Common myeloid progenitor, CD34-positive (primary cell): Measurements from ENCODE around the gene SEL1L.

Source experiments
- CTCF ChIA-PET: fragments of 350-600 bp; sonication (Branson Sonifier 250); formaldehyde crosslinking; loops from one replicate; lab custom pipeline; 2021; ENCODE audit warnings: antibody characterized with exemption; lab: Charles Lee
- POLR2A ChIA-PET: fragments of 350-600 bp; sonication (Branson Sonifier 250); formaldehyde crosslinking; loops from one replicate; lab custom pipeline; 2021; ENCODE audit warnings: antibody characterized with exemption; lab: Charles Lee
- DNase-seq, 3 donors: peaks; one replicate each; pipeline versions ENCODE4 v3.0.0 to v3.0.0-alpha.2; 2013
- H3K27ac ChIP-seq, 2 experiments: 1 replicate in 1 of 2; 2 replicates in 1 of 2; pipeline ENCODE4 v1.7.0; 2013; ENCODE audit warnings: inconsistent platforms in 2 of 2, low read length in 2 of 2, mild to moderate bottlenecking in 2 of 2, low read depth in 1 of 2, moderate library complexity in 1 of 2; ENCODE audit not compliant: severe bottlenecking in 2 of 2, insufficient read depth in 1 of 2, poor library complexity in 1 of 2
- H3K27me3 ChIP-seq, 5 experiments: replicated peaks in 2 of 5; 1 replicate in 3 of 5; 2 replicates in 2 of 5; pipeline versions ENCODE4 v1.6.1 to v1.7.0; 2013; ENCODE audit warnings: low read length in 4 of 5, mild to moderate bottlenecking in 2 of 5, moderate library complexity in 2 of 5, inconsistent platforms in 1 of 5; ENCODE audit not compliant: insufficient read depth in 5 of 5, control insufficient read depth in 4 of 5
- H3K36me3 ChIP-seq, 4 experiments: 1 replicate in 2 of 4; 2 replicates in 2 of 4; pipeline versions ENCODE4 v1.6.1 to v1.7.0; 2013; ENCODE audit warnings: low read length in 3 of 4, control low read depth in 1 of 4, mild to moderate bottlenecking in 1 of 4; ENCODE audit not compliant: control insufficient read depth in 4 of 4, insufficient read depth in 4 of 4
- H3K4me1 ChIP-seq, 4 experiments: 1 replicate in 3 of 4; 2 replicates in 1 of 4; pipeline versions ENCODE4 v1.6.1 to v1.7.1; 2013; ENCODE audit warnings: low read length in 3 of 4, mild to moderate bottlenecking in 3 of 4, control low read depth in 1 of 4, inconsistent platforms in 1 of 4, moderate library complexity in 1 of 4; ENCODE audit not compliant: control insufficient read depth in 4 of 4, insufficient read depth in 4 of 4; ENCODE audit errors: control extremely low read depth in 1 of 4
- H3K4me3 ChIP-seq, 7 experiments: 1 replicate in 4 of 7; 2 replicates in 3 of 7; pipeline versions ENCODE4 v1.5.1 to v1.7.0; 2013; ENCODE audit warnings: mild to moderate bottlenecking in 7 of 7, low read length in 6 of 7, moderate library complexity in 6 of 7, inconsistent platforms in 2 of 7, low read depth in 2 of 7, control low read depth in 1 of 7; ENCODE audit not compliant: insufficient read depth in 4 of 7, control insufficient read depth in 1 of 7; ENCODE audit errors: extremely low read depth in 1 of 7
- H3K9me3 ChIP-seq, 5 experiments: 1 replicate in 4 of 5; 2 replicates in 1 of 5; pipeline versions ENCODE4 v1.6.1 to v1.7.1; 2013; ENCODE audit warnings: low read length in 4 of 5, mild to moderate bottlenecking in 2 of 5, inconsistent platforms in 1 of 5, low read depth in 1 of 5, moderate library complexity in 1 of 5; ENCODE audit not compliant: control insufficient read depth in 4 of 5, insufficient read depth in 2 of 5; ENCODE audit errors: control extremely low read depth in 1 of 5
- WGBS: methylation state at CpG from one replicate; pipeline ENCODE4 v1.1.5; 2013; ENCODE audit not compliant: insufficient coverage; 5-methylcytosine and 5-hydroxymethylcytosine counted together

The SEL1L gene

DNA sequence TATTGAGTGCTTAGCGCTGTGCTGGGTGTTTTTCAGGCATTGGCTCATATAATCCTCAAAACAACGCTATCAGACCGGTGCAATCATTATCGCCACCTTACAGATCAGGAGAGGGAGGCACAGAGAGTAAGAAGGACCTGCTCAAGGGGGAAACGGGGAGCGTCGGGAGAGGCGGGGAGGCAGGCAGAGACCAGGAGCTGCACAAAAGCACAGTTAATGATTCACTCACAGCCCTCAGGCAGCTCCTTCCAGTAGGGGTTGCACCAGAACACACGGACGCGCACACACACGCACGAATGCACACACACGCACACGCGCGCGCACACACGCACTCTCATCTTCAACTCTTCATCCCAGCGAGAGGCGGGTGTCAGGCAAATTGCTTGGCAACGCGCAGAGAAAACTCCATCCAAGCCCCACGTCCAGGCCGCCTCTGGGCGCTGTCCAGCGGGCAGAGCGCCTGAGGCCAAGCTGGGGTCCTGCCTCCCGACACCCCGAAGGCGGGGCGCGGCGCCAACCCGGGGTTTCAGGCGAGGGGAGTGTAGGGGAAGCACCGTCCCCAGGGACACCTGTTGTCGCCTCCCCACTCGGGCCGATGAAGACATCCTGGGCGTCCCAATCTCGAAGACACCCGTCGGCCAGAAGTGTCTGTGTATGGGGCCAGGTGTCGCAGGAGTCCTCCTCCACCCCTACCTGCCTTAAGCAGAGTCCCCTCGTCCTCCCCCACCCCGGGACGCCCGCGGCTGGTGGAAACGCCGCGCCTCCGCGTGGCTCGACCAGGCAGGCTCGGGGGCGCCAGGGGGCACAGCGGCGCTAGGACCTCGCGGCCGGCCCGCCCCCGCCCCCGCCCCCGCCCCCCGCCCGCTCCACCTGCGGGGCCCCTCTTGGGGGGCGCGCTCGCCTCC, 98.0 kb downstream of the SEL1L start:
- H3K9me3 ChIP-seq, result no peaks in the 10 kb centered on the region
- WGBS, result under 1% methylated on average over 53 of the region's 73 CpGs
- no peaks in the 10 kb centered on the region for H3K27me3 ChIP-seq
- ChIA-PET CTCF (interaction anchor here (0.7 to 1.7 kb wide), 12 partner anchors 10 to 167 kb away, joined by 3 to 11 read pairs (median 4); no protein-coding TSS in a partner anchor), POLR2A (interaction anchor here (0.7 to 1.0 kb wide), 2 partner anchors 20 to 132 kb away, joined by 3 read pairs; no protein-coding TSS in a partner anchor)
- peak overlapping the region; percentile 69 to 90 (median 78) for H3K4me3 ChIP-seq
- no peaks in the 10 kb centered on the region for H3K36me3 ChIP-seq
- H3K4me1 ChIP-seq, result peaks cover 11 to 53% (median 26%) of the 10 kb centered on the region in 4 experiments
- no peak overlapping the region for H3K27ac ChIP-seq
- DNase-seq, result peak; percentile 52 to 82 (median 69)

DNA sequence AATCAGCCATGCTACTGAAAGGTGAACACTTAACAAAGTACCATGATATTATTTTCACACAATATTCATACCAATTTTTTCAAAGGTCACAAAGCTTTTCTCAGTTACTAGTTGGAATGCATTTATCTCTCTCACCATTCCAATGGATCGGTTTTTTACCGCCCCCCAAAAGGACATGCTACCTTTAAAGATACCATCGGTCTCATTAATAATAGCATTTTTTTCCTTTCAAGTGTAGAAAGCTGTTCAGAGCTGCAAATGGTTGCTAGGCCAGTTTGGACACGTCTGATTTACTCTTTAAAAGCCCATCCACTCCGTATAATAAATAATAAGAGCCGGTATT, 98.6 kb downstream of the SEL1L start:
- POLR2A ChIA-PET, result interaction anchor here (0.7 to 1.0 kb wide), 2 partner anchors 19 to 132 kb away, joined by 3 read pairs; no protein-coding TSS in a partner anchor
- Histone ChIP-seq H3K9me3 (no peaks in the 10 kb centered on the region), H3K27me3 (no peaks in the 10 kb centered on the region), H3K27ac (no peak overlapping the region), H3K36me3 (no peaks in the 10 kb centered on the region), H3K4me1 (peaks cover 11 to 54% (median 28%) of the 10 kb centered on the region in 4 experiments), H3K4me3 (peak overlapping the region in 6 of 7 experiments; percentile 69 to 90 (median 82))
- no peak for DNase-seq
- 50% methylated on average over 3 of the region's 6 CpGs for WGBS
- CTCF ChIA-PET, result interaction anchor here (0.7 to 1.5 kb wide), 5 partner anchors 9 to 58 kb away, joined by 3 to 11 read pairs (median 4); no protein-coding TSS in a partner anchor

DNA sequence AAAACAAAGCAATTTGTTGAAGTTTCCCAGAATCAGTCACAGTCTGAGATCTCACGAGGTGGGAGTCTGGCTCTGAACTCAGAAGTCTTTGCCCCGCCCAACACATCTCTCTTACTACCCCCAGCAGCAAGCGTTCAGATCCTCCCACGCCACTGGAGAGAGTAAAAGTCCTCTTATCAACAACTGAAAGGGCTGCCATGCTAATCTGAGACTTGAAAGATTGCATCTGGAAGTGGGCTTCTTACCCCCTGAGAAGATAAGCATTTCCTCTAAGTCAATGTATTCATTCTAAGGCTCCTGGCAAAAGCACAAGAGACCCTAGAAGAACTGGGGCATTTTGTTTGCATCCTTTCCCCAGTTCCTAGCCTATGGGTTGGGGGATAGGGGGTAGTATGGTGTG, 99.4 kb downstream of the SEL1L start:
- POLR2A ChIA-PET, result no interaction called here
- peak overlapping the region in 2 of 7 experiments; percentile 87 to 90 for H3K4me3 ChIP-seq
- H3K4me1 ChIP-seq, result peaks cover 11 to 57% (median 29%) of the 10 kb centered on the region in 4 experiments
- no peaks in the 10 kb centered on the region for H3K27me3 ChIP-seq
- CTCF ChIA-PET, result interaction anchor here (1.1 to 1.9 kb wide), 5 partner anchors 9 to 156 kb away, joined by 3 to 11 read pairs (median 4); no protein-coding TSS in a partner anchor
- no peak for DNase-seq
- 20% methylated on average over 1 of the region's 4 CpGs for WGBS
- H3K27ac ChIP-seq, result no peak overlapping the region
- no peaks in the 10 kb centered on the region for H3K9me3 ChIP-seq
- no peaks in the 10 kb centered on the region for H3K36me3 ChIP-seq

DNA sequence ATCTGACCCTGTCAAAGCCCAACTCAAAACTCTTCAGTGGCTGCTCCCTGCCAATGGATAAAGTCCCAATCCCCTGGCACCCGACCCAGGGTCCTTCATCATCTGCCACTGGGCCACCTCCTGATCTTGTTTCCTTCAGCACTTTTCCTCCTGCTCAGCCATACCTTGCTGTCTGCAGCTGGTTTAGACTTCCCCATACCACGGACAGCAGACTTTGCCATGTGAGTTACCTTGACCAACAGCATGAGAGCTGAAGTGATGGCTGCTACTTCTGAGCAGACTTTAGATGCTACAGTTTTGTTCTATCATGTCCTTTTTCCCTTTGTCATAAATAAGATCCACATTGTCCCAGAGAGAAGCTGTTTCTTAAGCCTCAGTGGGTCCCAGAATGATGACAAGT, 100.3 kb downstream of the SEL1L start:
- Histone ChIP-seq H3K4me3 (no peak overlapping the region), H3K4me1 (peaks cover 11 to 61% (median 32%) of the 10 kb centered on the region in 4 experiments), H3K36me3 (no peaks in the 10 kb centered on the region), H3K27ac (no peak overlapping the region), H3K9me3 (no peaks in the 10 kb centered on the region), H3K27me3 (no peaks in the 10 kb centered on the region)
- 69% methylated on average over 2 of the region's 2 CpGs for WGBS
- POLR2A ChIA-PET, result no interaction called here
- CTCF ChIA-PET, result interaction anchor here (0.6 to 1.9 kb wide), 7 partner anchors 9 to 165 kb away, joined by 3 to 11 read pairs (median 3); no protein-coding TSS in a partner anchor
- peak in 2 of 3 donors; percentile 32 to 39 for DNase-seq

DNA sequence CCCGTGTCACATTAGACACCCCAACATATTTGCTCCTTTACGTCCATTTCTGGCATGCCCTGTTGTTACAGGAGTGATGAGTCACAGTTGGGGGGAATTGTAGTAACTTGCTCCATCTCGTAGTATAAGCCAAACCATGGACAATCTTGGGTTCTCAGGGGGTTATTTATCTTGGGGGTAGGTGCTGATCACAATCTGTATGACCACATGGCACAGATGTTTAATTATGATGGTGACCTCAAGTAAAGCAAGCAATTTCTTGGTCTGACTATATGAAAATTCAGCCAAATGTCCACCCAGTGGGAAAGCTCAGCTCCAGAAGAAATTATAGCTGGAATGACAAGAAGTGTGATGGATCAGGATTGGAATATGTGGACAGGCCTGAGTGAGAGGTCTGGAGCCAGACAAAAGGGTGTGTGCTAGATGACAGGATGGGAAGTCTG, 101.4 kb downstream of the SEL1L start:
- no peak overlapping the region for H3K4me3 ChIP-seq
- WGBS, result 83% methylated on average over 1 of the region's 3 CpGs
- peak; percentile 36 to 84 (median 75) for DNase-seq
- POLR2A ChIA-PET, result interaction anchor here (0.6 kb wide), 1 partner anchor 213 kb away, joined by 3 read pairs; no protein-coding TSS in a partner anchor
- CTCF ChIA-PET, result interaction anchor here (1.3 to 1.9 kb wide), 2 partner anchors 21 to 62 kb away, joined by 3 to 11 read pairs; no protein-coding TSS in a partner anchor
- no peaks in the 10 kb centered on the region for H3K27me3 ChIP-seq
- peaks cover 11 to 71% (median 43%) of the 10 kb centered on the region in 4 experiments for H3K4me1 ChIP-seq
- H3K27ac ChIP-seq, result no peak overlapping the region
- no peaks in the 10 kb centered on the region for H3K36me3 ChIP-seq
- H3K9me3 ChIP-seq, result no peaks in the 10 kb centered on the region

GRCh38 chr14:81430235-81430634, 103.4 kb downstream of the SEL1L start:
- WGBS, result 100% methylated on average over 3 of the region's 5 CpGs
- H3K36me3 ChIP-seq, result peaks cover 0 to 8% (median 0%) of the 10 kb centered on the region in 4 experiments
- no peaks in the 10 kb centered on the region for H3K9me3 ChIP-seq
- ChIA-PET CTCF (interaction anchor here (1.1 to 1.2 kb wide), 2 partner anchors 9 to 14 kb away, joined by 3 read pairs; no protein-coding TSS in a partner anchor), POLR2A (no interaction called here)
- H3K27ac ChIP-seq, result no peak overlapping the region
- H3K27me3 ChIP-seq, result no peaks in the 10 kb centered on the region
- H3K4me3 ChIP-seq, result no peak overlapping the region
- no peak for DNase-seq
- peaks cover 14 to 75% (median 48%) of the 10 kb centered on the region in 4 experiments for H3K4me1 ChIP-seq
